H9 (cell line): ENCODE results near the gene OPTC. TPM values are rescaled to one million over a fixed set of nuclear protein-coding genes. Genes with fewer than 3 reads are reported as not detected.

Experiments
- DNase-seq: peaks from one replicate; pipeline ENCODE4 v3.0.0-alpha.2; 2017
- H2AFZ ChIP-seq: one replicate; pipeline ENCODE4 v1.6.1; 2013; ENCODE audit warnings: mild to moderate bottlenecking, low read length, control low read depth, moderate library complexity
- H2AK5ac ChIP-seq: 2 replicates; pipeline ENCODE4 v1.6.1; 2013; ENCODE audit warnings: low read length, control low read depth, mixed read lengths; ENCODE audit not compliant: insufficient read length
- H2BK120ac ChIP-seq: one replicate; pipeline ENCODE4 v1.6.1; 2013; ENCODE audit warnings: low read depth, mild to moderate bottlenecking, low read length, control low read depth, inconsistent platforms; ENCODE audit not compliant: poor library complexity, severe bottlenecking
- H2BK12ac ChIP-seq: 2 replicates; pipeline ENCODE4 v1.6.1; 2013; ENCODE audit warnings: low read length, control low read depth, mixed read lengths, low read depth; ENCODE audit not compliant: insufficient read length
- H2BK15ac ChIP-seq: 2 replicates; pipeline ENCODE4 v1.6.1; 2013; ENCODE audit warnings: low read depth, low read length, control low read depth
- H2BK20ac ChIP-seq: one replicate; pipeline ENCODE4 v1.6.1; 2013; ENCODE audit warnings: low read depth, mild to moderate bottlenecking, low read length, control low read depth, inconsistent platforms; ENCODE audit not compliant: poor library complexity, severe bottlenecking
- H2BK5ac ChIP-seq: 2 replicates; pipeline ENCODE4 v1.6.1; 2013; ENCODE audit warnings: low read length, control low read depth, mixed read lengths; ENCODE audit not compliant: insufficient read length
- H3K14ac ChIP-seq: 2 replicates; pipeline ENCODE4 v1.6.1; 2013; ENCODE audit warnings: low read length, control low read depth; ENCODE audit not compliant: insufficient read depth
- H3K18ac ChIP-seq: 2 replicates; pipeline ENCODE4 v1.6.1; 2013; ENCODE audit warnings: low read depth, mild to moderate bottlenecking, mixed read lengths, low read length, control low read depth; ENCODE audit not compliant: insufficient read length
- H3K23ac ChIP-seq: 2 replicates; pipeline ENCODE4 v1.6.1; 2013; ENCODE audit warnings: low read length, control low read depth, mixed read lengths, low read depth; ENCODE audit not compliant: insufficient read length
- H3K23me2 ChIP-seq: 2 replicates; pipeline ENCODE4 v1.6.1; 2013; ENCODE audit warnings: low read depth, mild to moderate bottlenecking, mixed read lengths, low read length, control low read depth; ENCODE audit not compliant: insufficient read length, poor library complexity, severe bottlenecking
- H3K27ac ChIP-seq: 2 replicates; pipeline ENCODE4 v1.5.1; 2013; ENCODE audit warnings: low read length, control low read depth, mixed read lengths, low read depth; ENCODE audit not compliant: insufficient read length
- H3K27me3 ChIP-seq: 2 replicates; pipeline ENCODE4 v1.6.1; 2013; ENCODE audit warnings: low read length, control low read depth, inconsistent platforms; ENCODE audit not compliant: insufficient read depth
- H3K4ac ChIP-seq: 2 replicates; pipeline ENCODE4 v1.6.1; 2013; ENCODE audit warnings: low read depth, mild to moderate bottlenecking, control low read depth, inconsistent platforms, low read length, moderate library complexity
- H3K4me1 ChIP-seq: 2 replicates; pipeline ENCODE4 v1.6.1; 2013; ENCODE audit warnings: low read length, control low read depth, inconsistent platforms; ENCODE audit not compliant: insufficient read depth
- H3K4me2 ChIP-seq: 2 replicates; pipeline ENCODE4 v1.6.1; 2013; ENCODE audit warnings: low read length, control low read depth, mixed read lengths; ENCODE audit not compliant: insufficient read length, insufficient read depth
- H3K56ac ChIP-seq: 2 replicates; pipeline ENCODE4 v1.6.1; 2013; ENCODE audit warnings: low read depth, mild to moderate bottlenecking, mixed read lengths, low read length, control low read depth; ENCODE audit not compliant: insufficient read length
- H3K79me1 ChIP-seq: 2 replicates; pipeline ENCODE4 v1.6.1; 2013; ENCODE audit warnings: low read depth, mild to moderate bottlenecking, moderate library complexity, low read length, control low read depth, inconsistent platforms; ENCODE audit not compliant: insufficient read depth, poor library complexity, severe bottlenecking
- H3K79me2 ChIP-seq: 2 replicates; pipeline ENCODE4 v1.6.1; 2013; ENCODE audit warnings: low read length, control low read depth, inconsistent platforms; ENCODE audit not compliant: insufficient read depth
- H3K9ac ChIP-seq: 2 replicates; pipeline ENCODE4 v1.6.1; 2013; ENCODE audit warnings: low read length, control low read depth, mixed read lengths; ENCODE audit not compliant: insufficient read length; ENCODE audit errors: extremely low read depth
- H3K9me3 ChIP-seq: one replicate; pipeline ENCODE4 v1.6.1; 2013; ENCODE audit warnings: low read depth, low read length, inconsistent platforms; ENCODE audit not compliant: control insufficient read depth
- H3T11ph ChIP-seq: one replicate; pipeline ENCODE4 v1.6.1; 2013; ENCODE audit warnings: mild to moderate bottlenecking, low read length, control low read depth, inconsistent platforms
- H4K20me1 ChIP-seq: one replicate; pipeline ENCODE4 v1.6.1; 2013; ENCODE audit not compliant: control insufficient read depth, insufficient read length, insufficient read depth
- H4K5ac ChIP-seq: 2 replicates; pipeline ENCODE4 v1.6.1; 2013; ENCODE audit warnings: low read depth, mild to moderate bottlenecking, mixed read lengths, low read length, control low read depth; ENCODE audit not compliant: insufficient read length
- H4K8ac ChIP-seq: replicated peaks from 2 replicates; pipeline ENCODE4 v1.6.1; 2013; ENCODE audit warnings: low read length, control low read depth, mixed read lengths, low read depth; ENCODE audit not compliant: insufficient read length
- H4K91ac ChIP-seq: 2 replicates; pipeline ENCODE4 v1.6.1; 2013; ENCODE audit warnings: low read depth, mild to moderate bottlenecking, moderate library complexity, mixed read lengths, low read length, control low read depth; ENCODE audit not compliant: insufficient read length
- H3K27ac Mint-ChIP-seq, 3 experiments: 2 replicates in 2 of 3; 3 replicates in 1 of 3; pipeline ENCODE4 v1.8.0; 2020 to 2021; ENCODE audit warnings: mixed read lengths in 3 of 3, mild to moderate bottlenecking in 1 of 3, moderate library complexity in 1 of 3
- H3K27me3 Mint-ChIP-seq: 2 replicates; pipeline ENCODE4 v1.8.0; 2021; ENCODE audit warnings: low read depth, mild to moderate bottlenecking, moderate library complexity, mixed read lengths
- H3K36me3 Mint-ChIP-seq, 3 experiments: 2 replicates in 2 of 3; 3 replicates in 1 of 3; pipeline ENCODE4 v1.8.0; 2020 to 2021; ENCODE audit warnings: low read depth in 3 of 3, mixed read lengths in 3 of 3; ENCODE audit not compliant: insufficient read depth in 1 of 3
- H3K4me1 Mint-ChIP-seq, 2 experiments: 2 replicates each; pipeline ENCODE4 v1.8.0; 2020; ENCODE audit warnings: mixed read lengths in 2 of 2
- H3K4me3 Mint-ChIP-seq, 2 experiments: 2 replicates in 1 of 2; 3 replicates in 1 of 2; pipeline ENCODE4 v1.8.0; 2020 to 2021; ENCODE audit warnings: mild to moderate bottlenecking in 2 of 2, mixed read lengths in 2 of 2, moderate library complexity in 1 of 2
- H3K9me3 Mint-ChIP-seq, 2 experiments: 2 replicates in 1 of 2; 3 replicates in 1 of 2; pipeline ENCODE4 v1.8.0; 2020; ENCODE audit warnings: mild to moderate bottlenecking in 2 of 2, mixed read lengths in 2 of 2, moderate library complexity in 1 of 2
- WGBS: extraction: QIAGEN DNeasy Blood & Tissue Kit; methylation state at CpG from one replicate; pipeline ENCODE4 v1.1.7; 2013; ENCODE audit warnings: missing lambda C conversion rate, low lambda C conversion rate, mixed read lengths; ENCODE audit not compliant: insufficient read length; ENCODE audit errors: extremely low coverage; 5-methylcytosine and 5-hydroxymethylcytosine counted together
- total RNA-seq: library from RNA; stranded (reverse); gene quantifications from 2 replicates; pipeline ENCODE4 v1.2.1, GENCODE V29; 2021
- TF ChIP-seq, protein P1 (sequence below): fragments of 200-600 bp; sonication (generic); conservative IDR thresholded peaks from 3 replicates; pipeline ENCODE4 v1.8.0; 2021; ENCODE audit warnings: antibody characterized with exemption, mild to moderate bottlenecking

Gene OPTC
- total RNA-seq, 1 experiment from 2014 or later: 1.1 TPM

DNA sequence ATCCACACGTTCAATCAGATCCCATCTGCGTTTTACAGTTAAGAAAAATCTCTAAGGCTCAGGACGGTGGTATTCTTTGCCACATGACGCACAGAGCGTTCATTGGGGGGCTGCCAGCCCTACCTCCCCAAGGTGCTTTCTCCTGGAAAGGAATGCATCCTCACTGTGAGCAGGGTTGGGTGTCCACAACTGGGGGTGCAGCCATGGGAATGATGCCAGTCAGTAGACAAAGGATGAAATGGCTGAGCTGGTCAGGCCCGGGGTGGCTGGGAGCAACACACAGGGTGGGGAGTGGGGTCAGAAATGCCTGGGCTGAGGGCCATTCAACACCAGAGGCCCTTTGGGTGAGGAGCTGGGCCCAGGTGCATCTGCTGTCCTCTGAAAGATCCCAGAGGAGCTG is 25.9 kb downstream of the OPTC start:
- no peak overlapping the region for H3K56ac ChIP-seq
- H4K5ac ChIP-seq: peak overlapping the region; percentile 39
- no peaks in the 10 kb centered on the region for H3K79me1 ChIP-seq
- H3K27ac Mint-ChIP-seq: peak overlapping the region in 1 of 3 experiments; percentile 68; a peak in 2 of 7 replicates
- H3K18ac ChIP-seq: peak overlapping the region; percentile 78
- H3K27me3 ChIP-seq: peaks cover 15% of the 10 kb centered on the region; the same call in 1 of the 2 replicates
- no peak overlapping the region for H3K9ac ChIP-seq
- peaks cover 80% of the 10 kb centered on the region for H3K27me3 Mint-ChIP-seq
- no peak overlapping the region for H3T11ph ChIP-seq
- H3K4me1 Mint-ChIP-seq: peaks cover 78 to 83% of the 10 kb centered on the region in 2 experiments
- H2BK120ac ChIP-seq: no peak overlapping the region
- peak overlapping the region; percentile 29 for H3K4ac ChIP-seq
- H3K9me3 Mint-ChIP-seq: peaks cover 0 to 6% of the 10 kb centered on the region in 2 experiments; a peak in 2 of 5 replicates
- no CpG with 5 or more reads among the region's 6 CpGs for WGBS
- no peaks in the 10 kb centered on the region for H4K20me1 ChIP-seq
- H3K9me3 ChIP-seq: no peaks in the 10 kb centered on the region
- H2BK20ac ChIP-seq: no peak overlapping the region
- no peak overlapping the region for H3K23ac ChIP-seq
- H2BK12ac ChIP-seq: peak overlapping the region; percentile 43
- H4K8ac ChIP-seq: no peak overlapping the region
- no peaks in the 10 kb centered on the region for H3K23me2 ChIP-seq
- H4K91ac ChIP-seq: peak overlapping the region; percentile 10
- peak overlapping the region; percentile 28 for H2AK5ac ChIP-seq
- no peaks in the 10 kb centered on the region for H3K36me3 Mint-ChIP-seq
- H2BK15ac ChIP-seq: no peak overlapping the region
- H2BK5ac ChIP-seq: no peak overlapping the region
- H3K4me3 Mint-ChIP-seq: peak overlapping the region in 1 of 2 experiments; percentile 46; a peak in 2 of 5 replicates
- no peak overlapping the region for H3K27ac ChIP-seq
- H3K14ac ChIP-seq: peak overlapping the region; percentile 77; the same call in 1 of the 2 replicates
- TF ChIP-seq, protein P1, sequence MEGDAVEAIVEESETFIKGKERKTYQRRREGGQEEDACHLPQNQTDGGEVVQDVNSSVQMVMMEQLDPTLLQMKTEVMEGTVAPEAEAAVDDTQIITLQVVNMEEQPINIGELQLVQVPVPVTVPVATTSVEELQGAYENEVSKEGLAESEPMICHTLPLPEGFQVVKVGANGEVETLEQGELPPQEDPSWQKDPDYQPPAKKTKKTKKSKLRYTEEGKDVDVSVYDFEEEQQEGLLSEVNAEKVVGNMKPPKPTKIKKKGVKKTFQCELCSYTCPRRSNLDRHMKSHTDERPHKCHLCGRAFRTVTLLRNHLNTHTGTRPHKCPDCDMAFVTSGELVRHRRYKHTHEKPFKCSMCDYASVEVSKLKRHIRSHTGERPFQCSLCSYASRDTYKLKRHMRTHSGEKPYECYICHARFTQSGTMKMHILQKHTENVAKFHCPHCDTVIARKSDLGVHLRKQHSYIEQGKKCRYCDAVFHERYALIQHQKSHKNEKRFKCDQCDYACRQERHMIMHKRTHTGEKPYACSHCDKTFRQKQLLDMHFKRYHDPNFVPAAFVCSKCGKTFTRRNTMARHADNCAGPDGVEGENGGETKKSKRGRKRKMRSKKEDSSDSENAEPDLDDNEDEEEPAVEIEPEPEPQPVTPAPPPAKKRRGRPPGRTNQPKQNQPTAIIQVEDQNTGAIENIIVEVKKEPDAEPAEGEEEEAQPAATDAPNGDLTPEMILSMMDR: no peak
- no peak for DNase-seq
- no peak overlapping the region for H2AFZ ChIP-seq
- H3K4me1 ChIP-seq: peaks cover 21% of the 10 kb centered on the region; the same call in 1 of the 2 replicates
- peak overlapping the region; percentile 58 for H3K4me2 ChIP-seq
- H3K79me2 ChIP-seq: no peaks in the 10 kb centered on the region
